ENCODE measurements around the gene TEX52. TPM values are rescaled to one million over a fixed set of nuclear protein-coding genes. Genes with fewer than 3 reads are reported as not detected.

TEX52 gene
- total and polyA plus RNA-seq, 2 of the 8 experiments (the other 6 are each of a cell fraction or from before 2014, with no cell fraction given), result not detected

DNA sequence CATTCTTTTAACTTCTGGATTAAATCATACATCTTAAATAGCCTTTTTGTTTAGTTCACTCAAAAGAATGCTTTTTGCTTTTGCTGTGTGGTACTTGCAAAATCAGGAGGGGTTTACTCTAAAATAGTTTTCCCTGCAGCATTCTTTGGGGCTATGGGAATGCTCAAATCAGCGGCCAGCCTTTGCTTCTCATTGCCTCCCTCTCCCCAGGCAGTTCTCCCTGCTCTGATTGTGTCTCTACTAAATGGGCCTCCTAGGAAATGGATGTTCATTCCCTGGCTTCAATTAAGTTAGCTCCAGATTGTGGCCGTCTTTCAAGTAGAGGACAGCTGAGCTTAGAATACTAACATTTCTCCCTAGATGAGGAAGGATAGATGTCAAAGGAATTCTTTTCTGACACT, 38.2 kb upstream of the TEX52 start:
- H3K18ac ChIP-seq (ENCODE audit: extremely low read depth, low read length), result no peak overlapping the region
- no peaks in the 10 kb centered on the region for H3K79me1 ChIP-seq (ENCODE audit: low read depth, low read length)
- peaks cover 0 to 28% of the 10 kb centered on the region in 2 experiments; a peak in 3 of 4 replicates for H3K79me2 ChIP-seq (ENCODE audit: control insufficient read depth in 1 of 2, insufficient read depth in 2 of 2, low read length in 2 of 2)
- H2BK120ac ChIP-seq (replicated peaks; ENCODE audit: low read depth, low read length), result no peak overlapping the region
- H3K23me2 ChIP-seq (ENCODE audit: low read depth, low read length), result no peaks in the 10 kb centered on the region; the same call in 1 of the 2 replicates
- no peak overlapping the region for H4K5ac ChIP-seq (ENCODE audit: insufficient read length, low read depth, low read length)
- CTCF ChIA-PET (ENCODE audit: partially characterized antibody), result interaction anchor here (1.0 to 15.6 kb wide), 5 partner anchors 10 to 47 kb away, joined by 3 to 143 read pairs (median 6); no protein-coding TSS in a partner anchor
- no peak overlapping the region for H4K91ac ChIP-seq (replicated peaks; ENCODE audit: insufficient read length, low read length)
- H2AK5ac ChIP-seq (ENCODE audit: low read depth, low read length), result no peak overlapping the region
- no peak overlapping the region for H2BK5ac ChIP-seq (ENCODE audit: low read depth, low read length)
- no peak overlapping the region for H3K4me2 ChIP-seq (ENCODE audit: insufficient read depth in 1 of 2, low read depth in 2 of 2, low read length in 2 of 2)
- no peak overlapping the region for H3K23ac ChIP-seq (ENCODE audit: insufficient read length)
- no peaks in the 10 kb centered on the region for H3K27me3 ChIP-seq (replicated peaks in 1 of 4; ENCODE audit: control insufficient read depth in 3 of 4, extremely low read depth in 1 of 4, insufficient read depth in 3 of 4, low read length in 3 of 4)
- no peak overlapping the region for H2BK20ac ChIP-seq (ENCODE audit: low read length)
- no peak overlapping the region for H3K56ac ChIP-seq (replicated peaks; ENCODE audit: insufficient read length, low read depth, low read length)
- POLR2A ChIA-PET (ENCODE audit: partially characterized antibody), result interaction anchor here (0.7 to 1.2 kb wide), 5 partner anchors 9 to 37 kb away, joined by 3 to 6 read pairs (median 3); partner anchors contain the start of gene TEX52
- DNase-seq (ENCODE audit: low read depth in 1 of 2, low spot score in 2 of 2), result no peak
- H3K36me3 ChIP-seq (ENCODE audit: control insufficient read depth in 2 of 4, insufficient read depth in 4 of 4, low read length in 3 of 4), result no peaks in the 10 kb centered on the region
- no peak overlapping the region for H2BK12ac ChIP-seq (ENCODE audit: low read depth, low read length)
- H4K8ac ChIP-seq (ENCODE audit: extremely low read depth, insufficient read depth, low read length), result no peak overlapping the region
- H3K4me1 ChIP-seq (replicated peaks in 1 of 4; ENCODE audit: control insufficient read depth in 3 of 4, insufficient read depth in 4 of 4, low read length in 3 of 4), result peaks cover 0 to 2% (median under 1%) of the 10 kb centered on the region in 4 experiments; a peak in 3 of 7 replicates
- no peak overlapping the region for H3K27ac ChIP-seq (ENCODE audit: low read depth, low read length)
- no peaks in the 10 kb centered on the region for H3K9me3 ChIP-seq (ENCODE audit: insufficient read depth in 2 of 2, low read depth in 1 of 2, low read length in 1 of 2)
- no peak overlapping the region for H3K4ac ChIP-seq (replicated peaks; ENCODE audit: insufficient read length, low read depth, low read length)
- no peak overlapping the region for H3K9ac ChIP-seq (replicated peaks in 1 of 4; ENCODE audit: extremely low read depth in 1 of 4, low read depth in 3 of 4, low read length in 3 of 4)
- no peak overlapping the region for H2BK15ac ChIP-seq (ENCODE audit: low read length)
- 50% methylated on average over 2 of the region's 2 CpGs; no CpG with 5 or more reads in 1 of the 2 experiments for WGBS, 2 experiments (ENCODE audit: extremely low coverage in 1 of 2, insufficient coverage in 1 of 2, insufficient read length in 1 of 2, insufficient replicate concordance in 2 of 2, low coverage in 1 of 2, low lambda C conversion rate in 2 of 2, missing lambda C conversion rate in 1 of 2)
- H3K4me3 ChIP-seq (ENCODE audit: extremely low read depth in 1 of 4, insufficient read depth in 2 of 4, low read depth in 3 of 4, low read length in 4 of 4), result no peak overlapping the region
- no peak for FAIRE-seq
- no peak overlapping the region for H3K14ac ChIP-seq (ENCODE audit: insufficient read length)
- no peak overlapping the region for H2AFZ ChIP-seq (ENCODE audit: low read length)
- no peaks in the 10 kb centered on the region for H4K20me1 ChIP-seq (replicated peaks in 1 of 2; ENCODE audit: control insufficient read depth in 1 of 2, insufficient read depth in 2 of 2, low read length in 2 of 2)
- TF ChIP-seq POU5F1 (IDR thresholded peaks at IDR 0.05; ENCODE audit: low read depth, low read length), result no peak
